Measurements from ENCODE around the gene SYNE1. TPM values are rescaled to one million over a fixed set of nuclear protein-coding genes. Genes with fewer than 3 reads are reported as not detected.

SYNE1 gene
- total RNA-seq, 1 experiment from 2014 or later, result 3.0 TPM

DNA sequence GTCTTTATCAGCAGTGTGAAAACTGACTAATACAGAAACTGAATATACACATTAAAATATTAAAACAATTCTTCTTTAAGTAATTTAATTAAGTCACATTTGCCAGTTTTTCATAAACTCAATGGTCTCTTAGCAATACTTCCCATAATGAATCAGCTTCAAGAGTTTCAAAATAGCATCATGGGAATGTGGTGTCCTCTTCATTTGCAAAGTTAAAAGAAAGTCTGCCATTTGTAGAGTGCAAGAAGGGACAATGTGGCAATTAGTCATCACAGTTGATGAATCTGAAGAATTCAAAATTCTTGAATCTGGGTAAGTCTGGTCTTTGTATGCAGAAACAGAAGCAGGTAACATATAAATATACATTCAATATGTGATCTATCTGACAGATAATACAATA, 38.7 kb downstream of the SYNE1 start:
- Histone ChIP-seq H4K91ac (ENCODE audit: insufficient read length, low read depth, low read length) (no peak overlapping the region), H3K79me1 (ENCODE audit: insufficient read depth, low read depth, low read length, poor library complexity, severe bottlenecking) (no peaks in the 10 kb centered on the region), H2BK15ac (ENCODE audit: low read depth, low read length) (no peak overlapping the region), H3K9ac (ENCODE audit: extremely low read depth, insufficient read length, low read length) (no peak overlapping the region), H3K4me1 (ENCODE audit: insufficient read depth, low read length) (no peaks in the 10 kb centered on the region), H3K9me3 (ENCODE audit: control insufficient read depth, low read depth, low read length) (no peaks in the 10 kb centered on the region), H2BK120ac (ENCODE audit: low read depth, low read length, poor library complexity, severe bottlenecking) (no peak overlapping the region), H4K5ac (ENCODE audit: insufficient read length, low read depth, low read length) (no peak overlapping the region), H3T11ph (ENCODE audit: low read length) (no peak overlapping the region), H3K23ac (ENCODE audit: insufficient read length, low read depth, low read length) (no peak overlapping the region), H3K79me2 (ENCODE audit: insufficient read depth, low read length) (no peaks in the 10 kb centered on the region), H3K4me2 (ENCODE audit: insufficient read depth, insufficient read length, low read length) (no peak overlapping the region), H3K27me3 (ENCODE audit: insufficient read depth, low read length) (no peaks in the 10 kb centered on the region), H4K20me1 (ENCODE audit: control insufficient read depth, insufficient read depth, insufficient read length) (no peaks in the 10 kb centered on the region), H3K23me2 (ENCODE audit: insufficient read length, low read depth, low read length, poor library complexity, severe bottlenecking) (no peaks in the 10 kb centered on the region), H4K8ac (replicated peaks; ENCODE audit: insufficient read length, low read depth, low read length) (no peak overlapping the region), H3K27ac (ENCODE audit: insufficient read length, low read depth, low read length) (no peak overlapping the region), H3K18ac (ENCODE audit: insufficient read length, low read depth, low read length) (no peak overlapping the region), H2BK20ac (ENCODE audit: low read depth, low read length, poor library complexity, severe bottlenecking) (no peak overlapping the region), H2BK12ac (ENCODE audit: insufficient read length, low read depth, low read length) (no peak overlapping the region), H2AFZ (ENCODE audit: low read length) (no peak overlapping the region), H3K4ac (ENCODE audit: low read depth, low read length) (no peak overlapping the region), H2AK5ac (ENCODE audit: insufficient read length, low read length) (no peak overlapping the region), H2BK5ac (ENCODE audit: insufficient read length, low read length) (no peak overlapping the region), H3K56ac (ENCODE audit: insufficient read length, low read depth, low read length) (no peak overlapping the region), H3K14ac (ENCODE audit: insufficient read depth, low read length) (no peak overlapping the region)
- no peak for DNase-seq
- no peaks in the 10 kb centered on the region for H3K9me3 Mint-ChIP-seq
- no peaks in the 10 kb centered on the region for H3K27me3 Mint-ChIP-seq (ENCODE audit: low read depth)
- no peak overlapping the region for H3K27ac Mint-ChIP-seq
- no peaks in the 10 kb centered on the region; a peak in 1 of 7 replicates for H3K36me3 Mint-ChIP-seq (ENCODE audit: insufficient read depth in 1 of 3, low read depth in 3 of 3)
- peaks cover 13 to 15% of the 10 kb centered on the region in 2 experiments for H3K4me1 Mint-ChIP-seq
- no peak overlapping the region for H3K4me3 Mint-ChIP-seq
- TF ChIP-seq CTCF (conservative IDR thresholded peaks at IDR 0.05), result no peak
